ENCODE measurements around the gene TLN1.

TLN1 gene

GRCh38 chr9:35732185-35732799 is at the start of gene TLN1, which contains the start of gene CREB3:
TSS of gene TLN1 (minus strand) at chr9:35732195. CDS start at chr9:35725694, 6,501 bp downstream.
TSS of gene CREB3 (plus strand) at chr9:35732666. CDS start at chr9:35732773, 107 bp downstream.
- DNase-seq (ENCODE audit: low spot score), result peak; percentile 99

- no peak for DNase-seq (ENCODE audit: low spot score)
Measured at GRCh38 chr9:35781066-35781465, 49.1 kb upstream of the TLN1 start.

GRCh38 chr9:35778496-35778895 is 46.5 kb upstream of the TLN1 start:
- DNase-seq (ENCODE audit: low spot score), result no peak

GRCh38 chr9:35776018-35776417 is 44.0 kb upstream of the TLN1 start:
- no peak for DNase-seq (ENCODE audit: low spot score)

GRCh38 chr9:35774907-35775635 is 43.1 kb upstream of the TLN1 start:
- DNase-seq (ENCODE audit: low spot score), result no peak

GRCh38 chr9:35771943-35772342 is 39.9 kb upstream of the TLN1 start:
- DNase-seq (ENCODE audit: low spot score), result no peak

GRCh38 chr9:35771534-35771933 is 39.5 kb upstream of the TLN1 start:
- DNase-seq (ENCODE audit: low spot score), result no peak

- no peak for DNase-seq (ENCODE audit: low spot score)
Measured at GRCh38 chr9:35771075-35771433, 39.1 kb upstream of the TLN1 start.

- no peak for DNase-seq (ENCODE audit: low spot score)
Measured at GRCh38 chr9:35769763-35770162, 37.8 kb upstream of the TLN1 start.

GRCh38 chr9:35767458-35767857 is 35.5 kb upstream of the TLN1 start:
- DNase-seq (ENCODE audit: low spot score), result no peak

GRCh38 chr9:35766997-35767396 is 35.0 kb upstream of the TLN1 start:
- no peak for DNase-seq (ENCODE audit: low spot score)

GRCh38 chr9:35763803-35764202 is 31.8 kb upstream of the TLN1 start:
- DNase-seq (ENCODE audit: low spot score), result no peak

- DNase-seq (ENCODE audit: low spot score), result no peak
Measured at GRCh38 chr9:35763181-35763580, 31.2 kb upstream of the TLN1 start.

GRCh38 chr9:35760651-35761050 is 28.7 kb upstream of the TLN1 start:
- DNase-seq (ENCODE audit: low spot score), result no peak

GRCh38 chr9:35759795-35760194 is 27.8 kb upstream of the TLN1 start:
- no peak for DNase-seq (ENCODE audit: low spot score)

- no peak for DNase-seq (ENCODE audit: low spot score)
Measured at GRCh38 chr9:35758475-35759050, 26.6 kb upstream of the TLN1 start.

- no peak for DNase-seq (ENCODE audit: low spot score)
Measured at GRCh38 chr9:35757892-35758275, 25.9 kb upstream of the TLN1 start.

- DNase-seq (ENCODE audit: low spot score), result no peak
Measured at GRCh38 chr9:35757226-35757891, 25.4 kb upstream of the TLN1 start.

- peak; percentile 59 for DNase-seq (ENCODE audit: low spot score)
Measured at GRCh38 chr9:35756275-35757225, 24.6 kb upstream of the TLN1 start.

GRCh38 chr9:35755071-35755470 is 23.1 kb upstream of the TLN1 start:
- DNase-seq (ENCODE audit: low spot score), result no peak

GRCh38 chr9:35754264-35754663 is 22.3 kb upstream of the TLN1 start, which contains the start of gene MSMP:
TSS of gene MSMP (minus strand) at chr9:35754276. CDS start at chr9:35754129, 147 bp downstream.
- DNase-seq (ENCODE audit: low spot score), result no peak

GRCh38 chr9:35753466-35753865 is 21.5 kb upstream of the TLN1 start:
- DNase-seq (ENCODE audit: low spot score), result no peak

Measured in germinal center (tissue), 1 donor.